ENCODE data around the gene ECHS1. TPM values are rescaled to one million over a fixed set of nuclear protein-coding genes. Genes with fewer than 3 reads are reported as not detected.

Gene ECHS1
- total RNA-seq, 2 experiments from 2014 or later: 46.2 to 48.3 TPM

DNA sequence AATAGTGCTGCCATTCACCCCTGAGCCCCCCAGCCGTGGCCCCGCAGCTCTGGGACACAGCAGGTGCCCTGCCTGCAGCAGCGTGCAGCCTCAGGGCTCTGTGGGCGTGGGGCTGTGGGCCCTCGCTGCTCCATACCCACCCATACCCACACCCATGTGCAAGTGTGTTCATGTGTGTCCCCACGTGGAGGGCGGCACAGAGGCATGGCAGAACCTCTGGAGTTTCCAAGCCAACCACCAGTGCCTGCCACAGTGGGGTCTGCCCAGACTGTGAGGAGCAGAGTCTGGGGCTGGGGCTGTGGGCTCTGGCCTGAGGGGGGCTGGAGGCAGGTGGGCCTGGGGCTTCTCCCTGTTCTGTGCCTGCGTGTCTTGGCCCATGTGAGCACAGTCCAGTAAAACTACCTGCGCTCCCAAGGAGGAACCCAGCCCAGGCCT, 23.6 kb downstream of the ECHS1 start:
- CTCF ChIA-PET (ENCODE audit: unreplicated experiment): no interaction called here
- no peaks in the 10 kb centered on the region for H3K36me3 ChIP-seq (ENCODE audit: insufficient read depth, low read length)
- BruUV-seq (replicated peaks): no TSS peak
- POLR2A ChIA-PET: no interaction called here
- H3K9me3 ChIP-seq (ENCODE audit: low read length): no peaks in the 10 kb centered on the region
- no peak for DNase-seq (ENCODE audit: low spot score)
- H2AFZ ChIP-seq (ENCODE audit: low read length): no peak overlapping the region
- no peaks in the 10 kb centered on the region for H3K79me2 ChIP-seq (ENCODE audit: insufficient read depth, low read depth, low read length)
- TF ChIP-seq, protein P1, sequence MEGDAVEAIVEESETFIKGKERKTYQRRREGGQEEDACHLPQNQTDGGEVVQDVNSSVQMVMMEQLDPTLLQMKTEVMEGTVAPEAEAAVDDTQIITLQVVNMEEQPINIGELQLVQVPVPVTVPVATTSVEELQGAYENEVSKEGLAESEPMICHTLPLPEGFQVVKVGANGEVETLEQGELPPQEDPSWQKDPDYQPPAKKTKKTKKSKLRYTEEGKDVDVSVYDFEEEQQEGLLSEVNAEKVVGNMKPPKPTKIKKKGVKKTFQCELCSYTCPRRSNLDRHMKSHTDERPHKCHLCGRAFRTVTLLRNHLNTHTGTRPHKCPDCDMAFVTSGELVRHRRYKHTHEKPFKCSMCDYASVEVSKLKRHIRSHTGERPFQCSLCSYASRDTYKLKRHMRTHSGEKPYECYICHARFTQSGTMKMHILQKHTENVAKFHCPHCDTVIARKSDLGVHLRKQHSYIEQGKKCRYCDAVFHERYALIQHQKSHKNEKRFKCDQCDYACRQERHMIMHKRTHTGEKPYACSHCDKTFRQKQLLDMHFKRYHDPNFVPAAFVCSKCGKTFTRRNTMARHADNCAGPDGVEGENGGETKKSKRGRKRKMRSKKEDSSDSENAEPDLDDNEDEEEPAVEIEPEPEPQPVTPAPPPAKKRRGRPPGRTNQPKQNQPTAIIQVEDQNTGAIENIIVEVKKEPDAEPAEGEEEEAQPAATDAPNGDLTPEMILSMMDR (conservative IDR thresholded peaks at IDR 0.05; ENCODE audit: low read length): no peak
- TF ChIP-seq EZH2phosphoT487 (IDR thresholded peaks at IDR 0.05; ENCODE audit: borderline replicate concordance, low read depth, low read length): no peak
- intact Hi-C loops (cut with micrococcal nuclease; ENCODE audit: unreplicated experiment): no loop called here
- no peaks in the 10 kb centered on the region for H4K20me1 ChIP-seq (ENCODE audit: insufficient read depth, low read length)
- no peaks in the 10 kb centered on the region for H3K4me1 ChIP-seq (ENCODE audit: insufficient read depth, low read length, poor library complexity, severe bottlenecking)
- no peaks in the 10 kb centered on the region for H3K9me2 ChIP-seq (ENCODE audit: insufficient read depth, low read length)
- no peak overlapping the region for H3K27ac ChIP-seq (ENCODE audit: low read depth, low read length, poor library complexity, severe bottlenecking)
- no peak overlapping the region for H3K4me3 ChIP-seq (ENCODE audit: low read depth, low read length, poor library complexity, severe bottlenecking)
- no peak overlapping the region for H3K4me2 ChIP-seq (ENCODE audit: low read length)

GRCh38 chr10:133349160-133349568, 24.0 kb downstream of the ECHS1 start:
- no peak for DNase-seq (ENCODE audit: low spot score)
- no peak overlapping the region for H3K27ac ChIP-seq (ENCODE audit: low read depth, low read length, poor library complexity, severe bottlenecking)
- BruUV-seq (replicated peaks): no TSS peak
- no peak overlapping the region for H3K4me2 ChIP-seq (ENCODE audit: low read length)
- no peak overlapping the region for H2AFZ ChIP-seq (ENCODE audit: low read length)
- intact Hi-C loops (cut with micrococcal nuclease; ENCODE audit: unreplicated experiment): no loop called here
- no peaks in the 10 kb centered on the region for H3K79me2 ChIP-seq (ENCODE audit: insufficient read depth, low read depth, low read length)
- ChIA-PET POLR2A (no interaction called here), CTCF (ENCODE audit: unreplicated experiment) (no interaction called here)
- no peaks in the 10 kb centered on the region for H3K4me1 ChIP-seq (ENCODE audit: insufficient read depth, low read length, poor library complexity, severe bottlenecking)
- H3K4me3 ChIP-seq (ENCODE audit: low read depth, low read length, poor library complexity, severe bottlenecking): no peak overlapping the region
- H4K20me1 ChIP-seq (ENCODE audit: insufficient read depth, low read length): no peaks in the 10 kb centered on the region
- no peaks in the 10 kb centered on the region for H3K9me2 ChIP-seq (ENCODE audit: insufficient read depth, low read length)
- TF ChIP-seq, protein P1 (conservative IDR thresholded peaks at IDR 0.05; ENCODE audit: low read length): no peak
- no peak for TF ChIP-seq EZH2phosphoT487 (IDR thresholded peaks at IDR 0.05; ENCODE audit: borderline replicate concordance, low read depth, low read length)
- no peaks in the 10 kb centered on the region for H3K36me3 ChIP-seq (ENCODE audit: insufficient read depth, low read length)
- no peaks in the 10 kb centered on the region for H3K9me3 ChIP-seq (ENCODE audit: low read length)

GRCh38 chr10:133347710-133348517, 25.2 kb downstream of the ECHS1 start:
- no peak for DNase-seq (ENCODE audit: low spot score)
- Histone ChIP-seq H3K27ac (ENCODE audit: low read depth, low read length, poor library complexity, severe bottlenecking) (no peak overlapping the region), H3K36me3 (ENCODE audit: insufficient read depth, low read length) (no peaks in the 10 kb centered on the region), H3K4me3 (ENCODE audit: low read depth, low read length, poor library complexity, severe bottlenecking) (no peak overlapping the region), H3K9me3 (ENCODE audit: low read length) (no peaks in the 10 kb centered on the region), H3K79me2 (ENCODE audit: insufficient read depth, low read depth, low read length) (no peaks in the 10 kb centered on the region), H3K4me2 (ENCODE audit: low read length) (no peak overlapping the region), H3K4me1 (ENCODE audit: insufficient read depth, low read length, poor library complexity, severe bottlenecking) (no peaks in the 10 kb centered on the region), H2AFZ (ENCODE audit: low read length) (no peak overlapping the region), H4K20me1 (ENCODE audit: insufficient read depth, low read length) (no peaks in the 10 kb centered on the region), H3K9me2 (ENCODE audit: insufficient read depth, low read length) (no peaks in the 10 kb centered on the region)
- CTCF ChIA-PET (ENCODE audit: unreplicated experiment): no interaction called here
- no TSS peak for BruUV-seq (replicated peaks)
- POLR2A ChIA-PET: no interaction called here
- intact Hi-C loops (cut with micrococcal nuclease; ENCODE audit: unreplicated experiment): no loop called here
- TF ChIP-seq, protein P1 (conservative IDR thresholded peaks at IDR 0.05; ENCODE audit: low read length): no peak
- no peak for TF ChIP-seq EZH2phosphoT487 (IDR thresholded peaks at IDR 0.05; ENCODE audit: borderline replicate concordance, low read depth, low read length)
